GM18867 (cell line): ENCODE data around the gene PCBP3.

Experiments
- ATAC-seq: cut with Tn5 transposase; IDR thresholded peaks from one replicate; pipeline ENCODE4 v1.9.1; 2021; ENCODE audit warnings: mild to moderate bottlenecking, moderate library complexity; ENCODE audit not compliant: unreplicated experiment

PCBP3 gene

GRCh38 chr21:45778686-45779085 lies 135.2 kb downstream of the PCBP3 start:
- no peak for ATAC-seq

GRCh38 chr21:45779226-45779625 lies 135.7 kb downstream of the PCBP3 start:
- no peak for ATAC-seq

DNA sequence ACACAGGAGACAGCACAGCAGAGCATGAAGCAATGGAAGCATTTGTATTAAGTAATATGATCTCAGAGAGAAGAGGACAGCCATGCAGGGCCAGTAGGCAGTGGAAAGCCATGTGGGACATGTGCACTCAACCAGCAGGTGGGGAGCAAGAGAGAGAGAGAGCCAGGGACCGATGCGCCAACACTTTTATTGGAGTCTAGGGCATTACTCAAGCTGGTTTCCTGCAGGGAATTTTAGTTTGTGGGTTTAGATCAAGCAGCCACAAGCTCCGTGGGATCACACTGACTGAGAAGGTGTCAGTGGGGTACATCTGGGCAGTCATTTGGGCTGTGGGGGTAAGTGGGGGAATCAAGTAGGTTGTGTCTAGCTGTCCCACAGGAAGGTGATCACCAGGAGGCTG lies 137.1 kb downstream of the PCBP3 start:
- ATAC-seq, result no peak

- ATAC-seq, result no peak
Observed at GRCh38 chr21:45781741-45782140, 138.2 kb downstream of the PCBP3 start.

DNA sequence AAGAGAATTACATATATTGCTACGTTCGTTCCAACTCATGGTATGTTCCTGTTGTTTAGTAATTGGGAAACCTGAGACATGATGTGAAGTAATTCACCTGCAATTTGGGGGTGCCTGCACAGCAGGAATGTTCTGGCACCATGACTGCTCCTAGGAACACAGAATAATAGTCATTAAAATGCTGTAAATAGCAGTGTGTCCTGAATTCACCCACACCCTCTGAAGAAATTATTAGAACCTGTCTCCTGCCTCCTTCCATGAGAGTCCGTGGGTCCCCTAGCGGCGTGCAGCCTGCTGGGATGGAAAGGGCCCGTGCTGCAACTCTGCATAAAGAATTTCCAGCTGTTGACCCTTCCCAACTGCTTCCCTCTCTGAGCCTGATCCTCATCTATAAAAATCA lies 143.1 kb downstream of the PCBP3 start:
- ATAC-seq, result no peak

GRCh38 chr21:45787371-45787770 lies 143.8 kb downstream of the PCBP3 start:
- no peak for ATAC-seq

DNA sequence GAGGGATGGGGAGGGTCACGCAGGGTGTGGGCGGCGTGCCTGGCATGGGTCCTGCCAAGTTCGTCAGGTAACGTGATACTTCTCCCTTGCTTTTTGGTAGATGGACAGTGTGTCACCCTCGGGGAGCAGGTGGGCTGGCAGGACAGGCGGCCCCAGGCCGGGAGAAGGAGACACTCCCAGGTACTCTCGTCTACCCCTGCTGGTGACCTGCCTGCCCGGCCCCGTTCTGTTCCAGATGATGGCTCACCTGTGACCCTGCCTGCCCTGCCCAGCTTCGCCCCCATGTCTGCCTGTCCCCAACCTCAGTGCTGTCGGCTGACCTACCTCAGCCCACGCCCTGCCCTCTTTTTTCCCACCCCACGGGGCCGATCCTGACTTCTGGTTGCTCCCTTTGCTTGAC lies 144.7 kb downstream of the PCBP3 start:
- no peak for ATAC-seq

DNA sequence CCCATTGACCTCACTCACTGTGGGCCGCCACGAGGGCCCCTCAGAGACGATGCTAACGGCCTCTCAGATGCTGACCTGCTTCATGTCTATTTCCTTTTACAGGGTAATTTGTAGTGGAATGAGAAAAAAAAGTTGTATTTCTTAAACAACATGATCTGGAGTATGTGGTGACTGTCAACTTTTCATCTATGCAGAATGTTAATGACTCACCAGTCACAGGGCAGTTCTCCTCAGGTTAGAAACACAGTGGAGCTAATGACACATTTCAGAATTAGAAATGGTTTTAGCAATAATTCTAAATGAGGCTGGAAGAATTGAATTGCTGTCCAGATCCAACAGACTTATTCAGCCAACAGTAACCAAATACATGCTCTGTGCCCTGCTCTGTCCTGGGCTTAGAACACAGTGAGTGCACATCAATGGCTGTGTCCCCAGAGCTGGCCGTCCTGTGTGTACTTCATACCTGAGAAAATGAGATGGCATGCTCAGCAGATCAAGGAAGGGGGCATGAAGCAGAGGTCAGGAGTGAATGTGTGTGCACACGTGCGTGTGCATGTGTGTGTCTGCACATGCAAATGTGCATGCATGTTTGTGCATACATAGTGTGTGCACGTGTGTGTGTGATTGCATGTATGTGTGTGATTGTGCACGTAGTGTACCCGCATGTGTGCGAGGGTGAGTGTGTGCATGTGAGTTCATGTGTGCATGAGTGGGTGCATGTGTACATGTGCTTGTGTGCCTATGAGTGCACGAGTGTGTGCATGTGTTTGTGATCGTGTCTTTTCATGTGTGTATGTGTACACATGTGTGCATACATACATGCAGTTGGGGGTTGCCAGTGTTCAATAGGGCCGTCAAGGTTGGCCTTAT lies 145.3 kb downstream of the PCBP3 start:
- no peak for ATAC-seq

DNA sequence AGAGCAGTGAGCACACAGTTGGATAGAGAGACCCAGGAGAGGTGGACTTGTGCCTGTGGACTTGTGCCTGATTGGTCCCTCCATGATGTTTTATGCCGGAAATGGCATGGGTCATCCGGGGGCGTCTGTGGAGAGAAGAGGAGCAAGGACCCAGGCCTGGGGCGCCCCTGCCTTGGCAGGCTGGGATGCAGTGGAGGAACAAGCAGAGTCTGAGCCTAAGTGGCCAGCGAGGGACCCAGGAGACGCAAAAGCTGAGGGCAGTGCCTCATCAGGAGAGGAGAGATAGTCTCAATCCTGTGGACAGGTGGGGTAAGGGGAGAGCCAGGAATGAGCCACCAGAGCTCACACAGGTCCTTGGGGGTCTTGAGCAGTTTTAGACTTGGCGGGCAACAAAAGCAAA lies 146.9 kb downstream of the PCBP3 start:
- ATAC-seq, result no peak

DNA sequence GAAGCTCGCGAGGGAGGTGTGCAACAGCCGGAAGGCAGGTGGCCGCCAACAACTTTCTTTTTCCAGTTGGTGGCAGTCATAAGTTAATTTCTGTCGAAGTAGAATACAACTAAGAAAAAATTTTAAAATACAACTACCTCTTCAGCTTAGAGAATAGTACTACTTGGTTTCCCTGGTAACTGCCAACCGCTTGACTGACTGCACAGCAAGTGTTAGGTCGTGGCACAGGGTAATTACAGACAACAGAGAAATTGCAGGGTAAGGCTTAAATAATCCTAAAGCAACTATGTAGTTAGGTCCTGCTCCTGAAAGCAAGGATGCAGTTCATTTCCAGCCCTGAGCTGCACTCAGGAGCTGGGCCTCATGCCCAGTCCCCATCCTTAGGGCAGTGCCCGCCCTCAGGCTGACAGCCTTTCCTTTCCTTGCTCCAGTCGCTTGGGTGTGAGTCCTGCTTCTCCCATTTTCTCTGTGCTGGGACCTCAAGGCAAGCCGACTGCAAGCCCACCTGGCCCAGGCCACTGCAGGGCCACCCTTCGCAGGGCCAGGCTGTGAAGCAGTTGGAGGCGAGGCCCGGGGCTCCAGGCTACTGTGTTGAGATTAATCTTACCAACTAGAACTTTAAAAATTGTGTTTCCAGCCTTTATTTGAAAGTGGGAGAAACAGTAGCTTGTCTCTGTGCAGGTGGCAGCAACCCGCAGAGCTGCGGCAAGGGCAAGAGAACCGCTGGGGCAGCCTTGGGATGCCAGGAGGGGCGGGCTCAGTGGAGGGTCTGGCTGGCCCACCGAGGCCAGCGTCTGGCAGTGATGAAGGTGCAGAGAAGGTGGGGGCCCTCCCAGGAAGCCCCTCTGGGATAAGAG lies 148.3 kb downstream of the PCBP3 start:
- ATAC-seq, result no peak

- ATAC-seq, result no peak
Observed at GRCh38 chr21:45792682-45793383, 149.3 kb downstream of the PCBP3 start.

- ATAC-seq, result no peak
Observed at GRCh38 chr21:45794027-45794426, 150.5 kb downstream of the PCBP3 start.

DNA sequence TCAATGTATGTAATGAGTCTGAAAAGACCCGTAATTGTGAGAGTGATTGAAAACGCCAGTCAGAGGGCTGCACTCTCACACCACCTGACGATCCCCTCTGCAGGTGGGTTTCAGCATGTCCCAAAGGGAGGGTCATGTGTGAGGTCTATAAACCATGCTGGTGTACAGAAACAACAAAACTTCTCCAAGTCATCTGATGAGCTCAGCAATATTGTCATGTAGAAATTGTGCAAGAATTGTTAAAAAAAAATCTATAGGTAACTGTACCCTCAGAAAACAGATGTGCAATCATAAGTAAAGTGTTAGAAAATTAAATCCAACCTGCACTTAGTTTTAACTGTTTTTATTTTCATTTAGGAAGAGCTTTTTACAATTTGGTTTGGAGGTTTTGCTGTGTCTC lies 152.5 kb downstream of the PCBP3 start:
- no peak for ATAC-seq

GRCh38 chr21:45797338-45797737 lies 153.8 kb downstream of the PCBP3 start:
- ATAC-seq, result no peak

GRCh38 chr21:45799765-45800338 lies 156.3 kb downstream of the PCBP3 start:
- no peak for ATAC-seq

DNA sequence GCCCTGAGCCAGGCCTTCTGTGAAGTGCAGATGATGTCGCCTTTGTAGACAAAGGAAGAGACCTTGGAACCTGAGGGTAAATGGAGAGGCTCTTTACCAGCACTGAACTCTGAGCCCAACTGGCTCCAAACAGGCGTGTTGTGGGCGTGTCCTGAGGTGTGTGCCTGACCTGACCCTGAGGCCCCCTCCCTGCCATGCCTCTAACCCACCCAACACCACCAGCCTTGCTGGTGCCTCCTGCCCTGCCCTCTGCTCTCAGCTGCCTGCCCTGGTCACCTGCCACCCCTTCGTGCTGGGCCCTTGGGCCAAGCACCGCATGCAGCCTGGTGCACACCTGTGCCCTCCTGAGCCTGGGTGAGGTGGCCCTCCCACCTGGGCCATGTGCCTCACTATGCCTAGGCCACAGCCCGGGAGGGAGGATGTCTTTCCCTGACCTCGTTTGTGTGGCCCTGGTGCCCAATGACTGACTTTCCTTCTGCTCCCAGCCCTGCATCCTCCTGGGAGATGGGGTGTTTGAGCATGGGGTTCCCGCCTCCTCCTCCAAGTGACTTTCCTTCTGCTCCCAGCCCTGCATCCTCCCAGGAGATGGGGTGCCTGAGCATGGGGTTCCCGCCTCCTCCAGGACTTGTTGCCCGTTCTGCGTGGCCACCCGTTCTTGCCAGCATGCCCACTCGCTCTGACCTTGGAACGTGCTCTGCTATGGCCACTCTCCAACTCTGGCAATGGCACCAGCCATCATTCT lies 157.0 kb downstream of the PCBP3 start:
- no peak for ATAC-seq

- ATAC-seq, result no peak
Observed at GRCh38 chr21:45801129-45801964, 157.8 kb downstream of the PCBP3 start.

GRCh38 chr21:45801989-45802388 lies 158.5 kb downstream of the PCBP3 start:
- ATAC-seq, result no peak

- ATAC-seq, result no peak
Observed at GRCh38 chr21:45802425-45802824, 158.9 kb downstream of the PCBP3 start.
